IMR-90 (cell line): ENCODE data around the gene DBX1. TPM values are rescaled to one million over a fixed set of nuclear protein-coding genes. Genes with fewer than 3 reads are reported as not detected.

ENCODE experiments used
- BHLHE40 ChIP-seq: fragments of 150-350 bp; IDR thresholded peaks from 2 replicates; pipeline ENCODE4 v1.6.1; 2016; ENCODE audit warnings: mild to moderate bottlenecking, low read depth, low read length
- CEBPB ChIP-seq: IDR thresholded peaks from 2 replicates; pipeline ENCODE4 v1.6.1; 2012; ENCODE audit warnings: low read depth, low read length, improper control_type of control experiment
- CHD1 ChIP-seq: IDR thresholded peaks from 2 replicates; pipeline ENCODE4 v1.6.1; 2012; ENCODE audit warnings: low read depth, low read length, improper control_type of control experiment
- NFE2L2 ChIP-seq: fragments of 150-350 bp; IDR thresholded peaks from 2 replicates; pipeline ENCODE4 v1.6.1; 2016; ENCODE audit warnings: low read depth, mild to moderate bottlenecking, low read length
- POLR2A ChIP-seq: IDR thresholded peaks from 2 replicates; pipeline ENCODE4 v1.6.1; 2012; ENCODE audit warnings: mild to moderate bottlenecking, low read depth, low read length
- RCOR1 ChIP-seq: IDR thresholded peaks from 2 replicates; pipeline ENCODE4 v1.6.1; 2012; ENCODE audit warnings: mild to moderate bottlenecking, low read length, improper control_type of control experiment; ENCODE audit not compliant: insufficient replicate concordance
- RFX5 ChIP-seq: IDR thresholded peaks from 2 replicates; pipeline ENCODE4 v1.8.0; 2012; ENCODE audit warnings: low read depth, mild to moderate bottlenecking, low read length, moderate library complexity
- polyA plus RNA-seq, 3 experiments: library from polyadenylated mRNA; depleted of rRNA; stranded (reverse); fragments of >200 nt; gene quantifications; 2 replicates each; pipeline ENCODE4 v1.2.3, GENCODE V29; 2012; ENCODE audit warnings: low replicate concordance in 1 of 3
- total RNA-seq: library from RNA; depleted of rRNA; stranded (reverse); fragments of >200 nt; gene quantifications from 2 replicates; pipeline ENCODE4 v1.2.3, GENCODE V29; 2012
- TF ChIP-seq, protein P1 (sequence below): conservative IDR thresholded peaks from 2 replicates; pipeline ENCODE4 v1.5.1; 2012; ENCODE audit warnings: mild to moderate bottlenecking, low read depth, low read length, improper control_type of control experiment

DBX1 gene
- total and polyA plus RNA-seq, 2 of the 4 experiments (the other 2 are of a cell fraction), result not detected

- TF ChIP-seq, protein P1, sequence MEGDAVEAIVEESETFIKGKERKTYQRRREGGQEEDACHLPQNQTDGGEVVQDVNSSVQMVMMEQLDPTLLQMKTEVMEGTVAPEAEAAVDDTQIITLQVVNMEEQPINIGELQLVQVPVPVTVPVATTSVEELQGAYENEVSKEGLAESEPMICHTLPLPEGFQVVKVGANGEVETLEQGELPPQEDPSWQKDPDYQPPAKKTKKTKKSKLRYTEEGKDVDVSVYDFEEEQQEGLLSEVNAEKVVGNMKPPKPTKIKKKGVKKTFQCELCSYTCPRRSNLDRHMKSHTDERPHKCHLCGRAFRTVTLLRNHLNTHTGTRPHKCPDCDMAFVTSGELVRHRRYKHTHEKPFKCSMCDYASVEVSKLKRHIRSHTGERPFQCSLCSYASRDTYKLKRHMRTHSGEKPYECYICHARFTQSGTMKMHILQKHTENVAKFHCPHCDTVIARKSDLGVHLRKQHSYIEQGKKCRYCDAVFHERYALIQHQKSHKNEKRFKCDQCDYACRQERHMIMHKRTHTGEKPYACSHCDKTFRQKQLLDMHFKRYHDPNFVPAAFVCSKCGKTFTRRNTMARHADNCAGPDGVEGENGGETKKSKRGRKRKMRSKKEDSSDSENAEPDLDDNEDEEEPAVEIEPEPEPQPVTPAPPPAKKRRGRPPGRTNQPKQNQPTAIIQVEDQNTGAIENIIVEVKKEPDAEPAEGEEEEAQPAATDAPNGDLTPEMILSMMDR, result no peak
- TF ChIP-seq CEBPB (no peak), BHLHE40 (no peak), RCOR1 (no peak), CHD1 (no peak), RFX5 (no peak), NFE2L2 (no peak), POLR2A (no peak)
These were observed 48.4 kb downstream of the DBX1 start (continued) for GRCh38 chr11:20111871-20112270.
